Suprapubic skin (tissue), 4 donors: ENCODE data around the gene TSPAN13.
"Not testable (repeated sequence)": the region's sequence is repeated elsewhere in the genome, so short reads cannot be mapped to it uniquely, and the experiment has no call there.

Source experiments
- EP300 ChIP-seq: sonication (generic); formaldehyde crosslinking; IDR thresholded peaks from one replicate; pipeline ENCODE4 v1.6.1; 2017; ENCODE audit warnings: antibody characterized with exemption
- POLR2AphosphoS5 ChIP-seq, 3 donors: sonication (generic); formaldehyde crosslinking; IDR thresholded peaks; one replicate each; pipeline ENCODE4 v1.6.1; 2017; ENCODE audit warnings: antibody characterized with exemption in 3 of 3
- TF ChIP-seq, protein P1 (sequence below), 2 donors: fragments of 200-600 bp in 1 of 2; fragments of 450-650 bp in 1 of 2; sonication (generic) in 1 of 2; IDR thresholded peaks; one replicate each; pipeline ENCODE4 v1.5.1; 2016 to 2019; ENCODE audit warnings: antibody characterized with exemption in 2 of 2, mild to moderate bottlenecking in 1 of 2, moderate library complexity in 1 of 2

DNA sequence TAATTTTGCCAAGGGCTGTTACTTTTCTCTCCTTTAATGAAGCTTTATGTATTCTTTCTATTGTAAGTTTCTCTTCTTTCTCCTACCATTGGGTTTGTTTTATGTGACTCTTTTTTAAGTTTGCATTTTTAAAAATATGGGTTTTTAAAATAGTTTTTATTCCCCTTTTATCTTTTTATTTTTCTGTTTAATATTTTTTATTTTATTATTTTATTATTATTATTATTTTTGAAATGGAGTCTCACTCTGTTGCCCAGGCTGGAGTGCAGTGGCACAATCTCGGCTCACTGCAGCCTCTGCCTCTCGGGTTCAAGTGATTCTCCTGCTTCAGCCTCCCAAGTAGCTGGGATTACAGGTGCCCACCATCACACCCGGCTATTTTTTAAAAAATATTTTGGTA, 16.4 kb downstream of the TSPAN13 start:
- TF ChIP-seq, protein P1, sequence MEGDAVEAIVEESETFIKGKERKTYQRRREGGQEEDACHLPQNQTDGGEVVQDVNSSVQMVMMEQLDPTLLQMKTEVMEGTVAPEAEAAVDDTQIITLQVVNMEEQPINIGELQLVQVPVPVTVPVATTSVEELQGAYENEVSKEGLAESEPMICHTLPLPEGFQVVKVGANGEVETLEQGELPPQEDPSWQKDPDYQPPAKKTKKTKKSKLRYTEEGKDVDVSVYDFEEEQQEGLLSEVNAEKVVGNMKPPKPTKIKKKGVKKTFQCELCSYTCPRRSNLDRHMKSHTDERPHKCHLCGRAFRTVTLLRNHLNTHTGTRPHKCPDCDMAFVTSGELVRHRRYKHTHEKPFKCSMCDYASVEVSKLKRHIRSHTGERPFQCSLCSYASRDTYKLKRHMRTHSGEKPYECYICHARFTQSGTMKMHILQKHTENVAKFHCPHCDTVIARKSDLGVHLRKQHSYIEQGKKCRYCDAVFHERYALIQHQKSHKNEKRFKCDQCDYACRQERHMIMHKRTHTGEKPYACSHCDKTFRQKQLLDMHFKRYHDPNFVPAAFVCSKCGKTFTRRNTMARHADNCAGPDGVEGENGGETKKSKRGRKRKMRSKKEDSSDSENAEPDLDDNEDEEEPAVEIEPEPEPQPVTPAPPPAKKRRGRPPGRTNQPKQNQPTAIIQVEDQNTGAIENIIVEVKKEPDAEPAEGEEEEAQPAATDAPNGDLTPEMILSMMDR (IDR thresholded peaks at IDR 0.05): not testable (repeated sequence)
- TF ChIP-seq POLR2AphosphoS5 (IDR thresholded peaks at IDR 0.05); EP300: not testable (repeated sequence)
